CD4-positive, alpha-beta T cell treated with Interleukin-17A for 4 hours (primary cell): ENCODE results near the gene CPPED1.

ENCODE experiments used
- DNase-seq: peaks from one replicate; pipeline ENCODE4 v3.0.0-alpha.2; 2020; ENCODE audit warnings: mixed read lengths

The CPPED1 gene

GRCh38 chr16:12677502-12677901, 126.2 kb downstream of the CPPED1 start:
- peak; percentile 5 for DNase-seq

- no peak for DNase-seq
Measured at GRCh38 chr16:12675852-12676251, 127.8 kb downstream of the CPPED1 start.

GRCh38 chr16:12675046-12675445, 128.6 kb downstream of the CPPED1 start:
- no peak for DNase-seq

GRCh38 chr16:12674524-12674923, 129.2 kb downstream of the CPPED1 start:
- no peak for DNase-seq

- DNase-seq = no peak
Measured at GRCh38 chr16:12674071-12674470, 129.6 kb downstream of the CPPED1 start.

- no peak for DNase-seq
Measured at GRCh38 chr16:12673466-12673865, 130.2 kb downstream of the CPPED1 start.

DNA sequence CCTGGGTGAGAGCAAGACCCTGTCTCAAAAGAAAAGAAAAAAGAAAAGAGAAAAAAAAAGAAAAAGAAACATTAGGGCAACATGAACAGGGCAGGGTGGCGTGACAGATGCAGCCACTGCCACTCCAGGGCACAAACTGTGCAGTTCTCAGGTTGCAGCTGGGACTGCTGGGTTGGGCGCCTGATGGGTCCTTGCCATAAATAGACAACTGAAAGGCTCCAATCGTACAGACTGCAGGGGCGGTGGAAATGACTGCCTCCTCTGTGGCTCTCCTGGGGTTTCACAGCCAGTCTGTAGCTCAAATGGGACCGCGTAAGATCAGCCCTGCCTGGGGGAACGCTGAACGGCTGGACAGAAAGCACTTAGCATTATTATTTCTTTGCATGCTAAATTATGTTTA, 130.7 kb downstream of the CPPED1 start:
- no peak for DNase-seq

- DNase-seq = no peak
Measured at GRCh38 chr16:12669908-12670307, 133.8 kb downstream of the CPPED1 start.

- DNase-seq = no peak
Measured at GRCh38 chr16:12667909-12668308, 135.8 kb downstream of the CPPED1 start.

DNA sequence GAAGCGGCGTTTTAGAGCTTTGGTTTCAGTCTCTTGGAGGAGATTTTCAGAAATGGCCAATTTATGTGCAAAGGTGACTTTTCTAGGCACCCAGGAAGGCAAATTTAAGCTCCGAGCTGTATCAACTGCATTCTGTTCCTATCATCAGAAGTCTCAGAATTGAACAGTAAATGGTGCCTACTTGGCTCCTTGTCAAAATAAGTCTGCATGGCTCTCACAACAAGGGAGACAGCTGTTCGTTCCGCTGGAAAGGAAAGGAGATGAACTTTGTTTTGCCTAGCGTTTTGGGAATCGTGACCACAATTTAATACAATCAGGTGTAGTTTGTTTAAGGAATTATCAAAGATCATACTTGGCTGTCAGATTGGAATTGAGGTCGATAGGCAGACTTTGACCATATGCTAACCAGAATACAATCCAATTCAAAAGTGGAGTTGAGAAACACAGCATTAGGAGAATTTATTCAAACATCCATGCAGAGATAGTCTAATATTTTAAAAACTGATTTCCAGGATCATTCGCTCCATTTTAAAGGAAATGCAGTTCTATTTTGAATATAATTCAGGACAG, 139.4 kb downstream of the CPPED1 start:
- DNase-seq = no peak

DNA sequence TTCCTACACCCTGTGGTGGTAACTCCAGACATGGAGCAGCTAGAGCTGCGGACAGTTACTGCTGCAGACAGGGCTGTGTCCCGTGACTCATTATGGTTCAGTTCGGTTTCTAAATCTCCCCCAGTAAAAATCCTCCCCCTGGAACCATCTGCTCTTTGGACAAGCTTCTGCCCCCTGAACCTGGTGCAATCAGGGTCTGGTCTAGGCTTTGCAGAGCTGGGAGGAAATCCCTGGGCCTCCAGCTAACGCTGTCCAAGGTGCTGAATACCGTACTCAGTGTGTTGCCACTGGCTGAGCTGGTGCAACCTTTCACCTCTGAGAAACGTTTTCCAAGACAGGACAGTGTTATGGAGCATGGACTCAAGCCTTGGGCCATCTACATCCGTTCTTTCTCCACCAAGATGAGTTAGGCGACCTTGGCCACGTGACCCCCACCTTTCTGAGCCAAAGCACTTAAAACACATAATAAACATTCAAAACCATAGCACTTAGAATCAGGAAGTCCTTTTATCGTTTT, 142.0 kb downstream of the CPPED1 start:
- DNase-seq = no peak

DNA sequence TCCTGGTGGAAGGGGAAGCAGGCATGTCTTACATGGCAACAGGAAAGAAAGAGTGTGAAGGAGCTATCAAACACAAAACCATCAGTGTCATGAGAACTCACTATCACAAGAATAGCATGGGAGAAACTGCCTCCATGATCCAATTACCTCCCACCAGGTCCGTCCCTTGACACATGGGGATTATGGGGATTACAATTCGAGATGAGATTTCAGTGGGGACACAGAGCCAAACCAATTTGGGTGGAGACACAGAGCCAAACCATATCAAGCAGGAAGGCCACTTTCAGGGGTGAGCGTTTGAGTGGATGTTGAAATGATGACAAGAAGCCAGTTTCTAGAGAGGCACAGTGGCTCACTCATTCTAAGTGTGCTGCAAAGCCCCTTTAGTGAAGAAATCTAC, 143.8 kb downstream of the CPPED1 start:
- no peak for DNase-seq

DNA sequence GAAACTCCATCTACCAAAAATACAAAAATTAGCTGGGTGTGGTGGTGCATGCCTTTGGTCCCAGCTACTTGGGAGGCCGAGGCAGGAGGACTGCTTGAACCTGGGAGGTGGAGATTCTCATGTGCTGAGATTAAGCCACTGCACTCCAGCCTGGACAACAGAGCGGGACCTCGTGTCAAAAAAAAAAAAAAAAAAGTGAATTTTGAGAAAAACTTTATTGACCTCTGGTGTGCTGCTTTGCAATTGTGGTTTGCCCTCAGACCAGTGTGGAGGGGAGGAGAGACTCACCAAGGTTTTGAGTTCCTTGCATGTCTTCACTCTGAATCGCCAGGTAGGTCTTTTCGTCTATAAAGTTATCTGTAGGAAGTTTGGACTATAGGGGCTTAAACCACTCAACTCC, 145.2 kb downstream of the CPPED1 start:
- DNase-seq = no peak

- DNase-seq = no peak
Measured at GRCh38 chr16:12655537-12655936, 148.2 kb downstream of the CPPED1 start.

- no peak for DNase-seq
Measured at GRCh38 chr16:12653820-12654392, 149.8 kb downstream of the CPPED1 start.

DNA sequence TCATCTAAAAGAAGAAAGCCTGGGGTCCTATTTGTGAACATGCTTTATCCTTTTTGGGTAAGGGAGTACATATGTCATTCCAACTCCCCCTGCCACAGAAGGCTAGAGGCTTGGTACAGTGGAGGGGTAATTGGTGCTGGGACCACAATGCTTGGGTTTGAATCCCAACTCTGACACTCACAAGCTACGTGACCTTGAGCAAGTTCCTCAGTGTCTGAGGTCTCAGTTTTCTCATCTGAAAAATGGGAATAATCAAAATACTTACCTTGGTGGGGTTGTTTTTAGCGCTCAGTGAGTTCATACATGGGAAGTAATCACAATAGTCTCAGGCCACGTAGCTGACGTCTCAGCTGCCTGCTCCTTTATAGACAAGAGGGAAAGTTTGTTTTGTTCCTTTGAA, 150.8 kb downstream of the CPPED1 start:
- DNase-seq = no peak

DNA sequence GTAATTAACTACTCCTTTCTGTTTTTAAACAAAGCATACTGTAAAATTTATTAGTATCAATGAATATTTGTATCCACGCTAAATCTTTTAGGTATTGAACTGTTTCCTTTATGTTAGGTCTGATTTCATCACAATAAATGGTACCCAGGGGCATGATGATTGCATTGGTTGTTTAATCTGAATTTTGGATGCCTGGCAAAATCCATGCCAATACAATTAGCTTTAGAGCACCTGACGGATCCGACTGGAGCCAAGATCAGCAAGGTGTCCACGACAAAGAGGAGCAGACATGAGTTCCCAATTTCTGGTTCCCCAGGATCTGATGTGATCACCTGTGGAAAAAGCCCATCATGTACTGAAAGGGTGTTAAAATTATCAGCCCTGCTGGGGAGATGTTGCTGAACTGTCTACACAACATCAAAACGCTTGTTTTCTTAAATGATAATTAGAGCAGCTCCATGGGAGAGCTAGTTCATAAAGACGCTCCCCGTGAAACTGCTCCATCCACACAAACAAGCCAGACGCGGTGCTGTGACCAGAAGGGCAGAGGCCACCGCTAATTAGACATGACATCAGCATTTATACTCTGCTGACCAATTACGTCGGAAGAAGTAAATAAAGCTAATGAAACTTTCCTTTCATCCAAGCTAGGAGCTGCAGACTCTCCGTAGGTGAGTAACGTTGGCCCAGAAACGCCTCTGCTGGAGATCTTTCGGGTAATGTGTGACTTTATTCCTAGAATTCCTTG, 151.7 kb downstream of the CPPED1 start:
- DNase-seq = no peak

GRCh38 chr16:12649356-12649755, 154.3 kb downstream of the CPPED1 start:
- DNase-seq = no peak

DNA sequence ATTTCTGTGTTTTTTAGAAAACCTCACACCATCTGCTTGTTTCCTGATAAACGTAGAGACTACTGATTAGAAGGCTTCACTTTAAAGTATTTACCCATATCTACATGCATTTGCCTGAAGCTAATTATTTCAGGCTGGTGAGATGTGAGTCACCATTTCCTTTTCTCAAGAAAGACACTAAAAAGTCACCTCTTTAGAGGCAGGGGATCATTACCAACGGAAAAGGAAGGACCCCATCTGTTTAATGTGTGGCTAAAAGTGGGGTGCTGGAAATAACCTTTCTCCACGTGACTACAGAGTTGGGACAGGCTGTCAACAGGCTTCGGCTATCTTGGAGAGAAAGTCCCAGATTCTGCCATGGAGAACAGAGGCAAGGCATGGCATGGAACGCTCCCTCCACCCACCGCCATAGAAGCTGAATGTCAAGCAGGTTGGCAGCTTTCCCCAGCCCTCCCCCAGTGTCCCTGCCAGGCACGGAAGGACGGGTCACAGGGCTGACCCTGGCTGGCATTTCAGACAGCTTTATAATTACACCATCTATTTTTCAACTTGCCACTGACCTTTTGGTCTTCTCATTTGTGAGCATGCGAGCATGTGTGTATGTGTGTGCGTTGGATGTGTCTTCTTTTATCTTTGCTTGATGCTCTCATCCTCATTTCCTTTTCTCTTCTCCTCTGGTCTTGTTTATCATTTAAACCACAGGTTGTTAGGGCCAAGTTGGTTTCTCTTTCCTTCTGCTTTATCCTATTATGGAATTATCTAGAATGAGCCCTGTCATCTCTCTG, 157.0 kb downstream of the CPPED1 start:
- peak; percentile 10 for DNase-seq

DNA sequence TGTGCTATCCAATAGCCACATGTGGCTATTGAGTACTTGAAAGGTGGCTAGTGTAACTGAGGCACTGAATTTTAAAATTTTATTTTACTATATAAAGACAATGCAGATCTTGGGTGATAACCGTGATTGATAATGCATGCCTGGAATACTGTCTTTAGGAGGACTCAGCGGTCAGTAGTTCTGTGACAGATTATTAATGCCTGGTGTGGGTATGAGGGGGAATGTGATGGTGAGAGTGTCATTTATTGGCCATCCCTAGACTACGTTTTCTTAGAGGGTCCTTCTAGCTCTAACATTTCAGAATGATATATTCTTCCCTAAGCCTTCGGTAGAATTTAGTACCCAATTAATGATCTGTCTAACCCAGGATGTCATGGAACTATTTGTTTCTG, 157.6 kb downstream of the CPPED1 start:
- DNase-seq = no peak

DNA sequence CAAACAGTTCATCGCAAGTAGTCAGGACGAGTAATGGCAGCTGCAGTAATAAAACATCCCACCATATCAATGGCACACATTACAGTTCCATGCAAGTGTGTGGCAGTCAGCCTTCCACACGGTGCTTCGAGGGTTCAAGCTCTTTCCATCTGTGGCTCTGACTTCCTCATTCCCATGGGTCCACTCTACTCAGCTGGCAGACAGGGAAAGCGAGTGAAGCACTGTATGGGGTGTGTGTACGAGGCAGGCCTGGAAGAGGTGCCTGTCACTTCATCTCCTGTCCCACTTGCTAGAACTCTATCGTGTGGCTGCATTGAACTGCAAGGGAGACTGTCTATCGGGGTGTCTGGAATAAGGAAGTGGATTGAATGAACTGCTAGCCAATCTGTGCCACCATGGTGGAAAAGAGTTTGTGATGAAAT, 160.6 kb downstream of the CPPED1 start:
- no peak for DNase-seq

DNA sequence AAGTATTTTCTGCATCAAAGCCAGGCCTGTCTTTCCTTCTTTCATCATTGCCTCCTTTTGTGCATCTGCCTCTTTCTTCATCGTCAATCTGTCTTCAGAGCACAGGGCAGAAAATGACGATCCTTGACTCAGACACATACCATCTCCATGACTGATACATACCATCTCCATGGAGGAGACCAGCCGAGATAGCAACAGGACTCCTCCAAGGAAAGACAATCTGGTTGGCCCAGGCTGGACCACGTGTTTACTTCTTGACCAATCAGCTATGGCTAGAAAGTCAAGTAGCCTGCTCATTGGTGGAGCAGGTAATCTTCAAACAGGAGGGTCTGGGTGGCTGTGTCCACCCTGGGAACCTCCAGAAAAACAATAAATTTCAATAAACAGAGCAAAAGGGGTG, 164.6 kb downstream of the CPPED1 start:
- DNase-seq = no peak

- no peak for DNase-seq
Measured at GRCh38 chr16:12637002-12637401, 166.7 kb downstream of the CPPED1 start.
